ENCODE measurements around the gene MAFG. TPM values are rescaled to one million over a fixed set of nuclear protein-coding genes. Genes with fewer than 3 reads are reported as not detected.
A peak's percentile ranks its signal among the peaks of the same experiment; 100 is the strongest.

Gene MAFG
- total and polyA plus RNA-seq, 2 donors (not counting 3 experiments of a cell fraction or from before 2014, with no cell fraction given) = 27.6 to 35.0 TPM

- H2AFZ ChIP-seq (ENCODE audit: low read depth, low read length) = peak overlapping the region; percentile 9
These were observed 16.7 kb downstream of the MAFG start for GRCh38 chr17:81910840-81911276.

More at GRCh38 chr17:81910840-81911276, 16.7 kb downstream of the MAFG start:
- Histone ChIP-seq H3K9ac (replicated peaks; ENCODE audit: extremely low read depth, insufficient read depth, low read length) (peak overlapping the region; percentile 32), H3K4me1 (ENCODE audit: control insufficient read depth, extremely low read depth, insufficient read depth, low read length) (peaks cover 6% of the 10 kb centered on the region), H3K27me3 (ENCODE audit: control insufficient read depth in 2 of 2, insufficient read depth in 2 of 2, low read length in 2 of 2) (no peaks in the 10 kb centered on the region), H3K4me3 (replicated peaks in 1 of 3; ENCODE audit: insufficient read depth in 1 of 3, low read depth in 1 of 3, low read length in 3 of 3) (peak overlapping the region; percentile 56 to 72 (median 67)), H3K79me2 (ENCODE audit: control insufficient read depth, insufficient read depth, low read length) (no peaks in the 10 kb centered on the region), H3K9me3 (replicated peaks; ENCODE audit: control insufficient read depth, insufficient read depth, low read length) (no peaks in the 10 kb centered on the region), H3K4me2 (ENCODE audit: insufficient read depth, low read length) (peak overlapping the region; percentile 79), H3K9me1 (replicated peaks; ENCODE audit: control insufficient read depth, extremely low read depth, insufficient read depth, low read length) (no peaks in the 10 kb centered on the region), H3K36me3 (ENCODE audit: control insufficient read depth in 2 of 2, extremely low read depth in 1 of 2, insufficient read depth in 2 of 2, low read length in 2 of 2) (peaks cover 7 to 24% of the 10 kb centered on the region in 2 experiments), H3K27ac (ENCODE audit: insufficient read depth, low read depth, low read length) (no peak overlapping the region), H4K20me1 (replicated peaks; ENCODE audit: control insufficient read depth, extremely low read depth, insufficient read depth, low read length) (no peaks in the 10 kb centered on the region)
- TF ChIP-seq EZH2 (IDR thresholded peaks at IDR 0.05; ENCODE audit: borderline replicate concordance, low read depth, low read length, severe bottlenecking) (no peak), FOS (IDR thresholded peaks at IDR 0.05; ENCODE audit: borderline replicate concordance, insufficient read depth, low read length) (no peak), JUN (IDR thresholded peaks at IDR 0.05; ENCODE audit: borderline replicate concordance, insufficient read depth, insufficient read length, low read depth) (no peak), POLR2A (IDR thresholded peaks at IDR 0.05; ENCODE audit: low read depth, low read length) (no peak), POLR2AphosphoS5 (IDR thresholded peaks at IDR 0.05; ENCODE audit: insufficient read depth, low read depth, low read length) (no peak), CTCF (IDR thresholded peaks at IDR 0.05; ENCODE audit: extremely low read depth in 1 of 2, insufficient read depth in 1 of 2, low read depth in 1 of 2, low read length in 2 of 2) (no peak), GATA2 (IDR thresholded peaks at IDR 0.05; ENCODE audit: insufficient read depth, insufficient read length, low read depth, low read length) (no peak)
- intact Hi-C loops (cut with micrococcal nuclease) = loop anchor here (1.0 to 2.0 kb wide), 3 partner anchors 16 to 40 kb away; partner anchors contain the start of genes ALYREF, ANAPC11, ARHGDIA and MAFG
- CTCF ChIA-PET = interaction anchor here (0.8 to 1.0 kb wide), 2 partner anchors 12 to 17 kb away, joined by 5 to 6 read pairs; partner anchors contain the start of gene MAFG
- dilution Hi-C loops (cut with MboI; ENCODE audit: extremely low pct_ligation_motif_present, low sequenced_read_pairs) = no loop called here
- DNase-seq (ENCODE audit: low read depth, low spot score) (no peak), FAIRE-seq (no peak)
- BruUV-seq (replicated peaks) = no TSS peak
- POLR2A ChIA-PET = no interaction called here

Data from endothelial cell of umbilical vein (primary cell).